Endometrium (tissue), 2 donors: Measurements from ENCODE around the gene DBX2.
"Not testable (repeated sequence)": the region's sequence is repeated elsewhere in the genome, so short reads cannot be mapped to it uniquely, and the experiment has no call there.

ENCODE experiments used
- FAIRE-seq: peaks from 2 replicates; lab custom pipeline; 2012; peaks lifted over from hg19 to GRCh38; lab: Jason Lieb, UNC
- donor health status: control.
- donor health status: control.

DBX2 gene

GRCh38 chr12:45050751-45051571 lies at the start of gene DBX2:
Gene DBX2, minus strand, starts transcription at chr12:45051099. Its CDS starts 172 bp downstream, at chr12:45050927.
- no peak for FAIRE-seq

GRCh38 chr12:45098766-45099165 lies 47.9 kb upstream of the DBX2 start:
- FAIRE-seq, result no peak

- FAIRE-seq, result not testable (repeated sequence)
Measured at GRCh38 chr12:45095417-45095816, 44.5 kb upstream of the DBX2 start.

- FAIRE-seq, result no peak
Measured at GRCh38 chr12:45093051-45093450, 42.2 kb upstream of the DBX2 start.

GRCh38 chr12:45089411-45090075 lies 38.6 kb upstream of the DBX2 start:
- FAIRE-seq, result no peak

GRCh38 chr12:45088608-45089007 lies 37.7 kb upstream of the DBX2 start:
- FAIRE-seq, result no peak

- not testable (repeated sequence) for FAIRE-seq
Measured at GRCh38 chr12:45084248-45084647, 33.3 kb upstream of the DBX2 start.

GRCh38 chr12:45077251-45077650 lies 26.4 kb upstream of the DBX2 start:
- FAIRE-seq, result no peak

GRCh38 chr12:45076417-45077026 lies 25.6 kb upstream of the DBX2 start:
- no peak for FAIRE-seq

- no peak for FAIRE-seq
Measured at GRCh38 chr12:45075587-45076282, 24.8 kb upstream of the DBX2 start.

GRCh38 chr12:45065125-45065626 lies 14.3 kb upstream of the DBX2 start:
- FAIRE-seq, result no peak

GRCh38 chr12:45060976-45061375 lies 10.1 kb upstream of the DBX2 start:
- FAIRE-seq, result no peak

GRCh38 chr12:45051572-45052125 lies 750 bp upstream of the DBX2 start:
- no peak for FAIRE-seq

GRCh38 chr12:45049912-45050750 lies 768 bp downstream of the DBX2 start:
- FAIRE-seq, result no peak

GRCh38 chr12:45042599-45042998 lies 8.3 kb downstream of the DBX2 start:
- no peak for FAIRE-seq

- no peak for FAIRE-seq
Measured at GRCh38 chr12:45040977-45041376, 9.9 kb downstream of the DBX2 start.

GRCh38 chr12:45039757-45040156 lies 11.1 kb downstream of the DBX2 start:
- no peak for FAIRE-seq

- no peak for FAIRE-seq
Measured at GRCh38 chr12:45034861-45035265, 16.0 kb downstream of the DBX2 start.

GRCh38 chr12:45017916-45018315 lies 33.0 kb downstream of the DBX2 start:
- FAIRE-seq, result no peak

- FAIRE-seq, result no peak
Measured at GRCh38 chr12:45014396-45014795, 36.5 kb downstream of the DBX2 start.

- no peak for FAIRE-seq
Measured at GRCh38 chr12:45012749-45013148, 38.1 kb downstream of the DBX2 start.
